AG09309 (cell line): ENCODE measurements around the gene EFHB.

Experiments used
- DNase-seq: peaks from one replicate; pipeline ENCODE4 v3.0.0-alpha.2; 2010; ENCODE audit warnings: low read depth
- H3K4me3 ChIP-seq: 2 replicates; pipeline ENCODE4 v1.5.1; 2011; ENCODE audit warnings: mild to moderate bottlenecking, low read depth, low read length, moderate library complexity; ENCODE audit not compliant: control insufficient read depth
- CTCF ChIP-seq: IDR thresholded peaks from 2 replicates; pipeline ENCODE4 v1.5.1; 2011; ENCODE audit warnings: mild to moderate bottlenecking, low read depth, low read length, inconsistent platforms; ENCODE audit not compliant: insufficient read depth, control insufficient read depth; ENCODE audit errors: missing control alignments

Gene EFHB

GRCh38 chr3:19934098-19934566, at the start of gene EFHB:
Gene EFHB (minus strand): TSS chr3:19934217. CDS start chr3:19934018, 199 bp downstream.
- H3K4me3 ChIP-seq, result no peak within 1 kb of the TSS
- TF ChIP-seq CTCF, result no peak
- no peak for DNase-seq

GRCh38 chr3:19972054-19972453, 38.0 kb upstream of the EFHB start:
- TF ChIP-seq CTCF, result no peak
- peak; percentile 21 for DNase-seq
- no peak overlapping the region for H3K4me3 ChIP-seq

GRCh38 chr3:19970327-19970726, 36.3 kb upstream of the EFHB start:
- DNase-seq, result no peak
- no peak for TF ChIP-seq CTCF
- H3K4me3 ChIP-seq, result no peak overlapping the region

GRCh38 chr3:19967812-19968211, 33.8 kb upstream of the EFHB start:
- no peak overlapping the region for H3K4me3 ChIP-seq
- no peak for DNase-seq
- no peak for TF ChIP-seq CTCF

GRCh38 chr3:19967208-19967607, 33.2 kb upstream of the EFHB start:
- no peak overlapping the region for H3K4me3 ChIP-seq
- no peak for TF ChIP-seq CTCF
- no peak for DNase-seq

- H3K4me3 ChIP-seq, result no peak overlapping the region
- TF ChIP-seq CTCF, result no peak
- no peak for DNase-seq
Measured at GRCh38 chr3:19961960-19962359, 27.9 kb upstream of the EFHB start.

- no peak overlapping the region for H3K4me3 ChIP-seq
- no peak for DNase-seq
- TF ChIP-seq CTCF, result no peak
Measured at GRCh38 chr3:19960696-19961095, 26.7 kb upstream of the EFHB start.
